Erythroblast (primary cell): ENCODE data around the gene IFNA1.

ENCODE experiments used
- DNase-seq, 2 experiments: peaks; one replicate each; lab custom pipeline; 2025; lab: John Stamatoyannopoulos, UW
- GATA1 ChIP-seq: IDR thresholded peaks from 2 replicates; pipeline ENCODE4 v1.6.1; 2011; ENCODE audit warnings: low read depth, mild to moderate bottlenecking, control low read depth, low read length, moderate library complexity
- POLR2A ChIP-seq: IDR thresholded peaks from 2 replicates; pipeline ENCODE4 v1.6.1; 2011; ENCODE audit warnings: mild to moderate bottlenecking, low read length

The IFNA1 gene

GRCh38 chr9:21440139-21440538, at the start of gene IFNA1:
IFNA1 (plus strand) TSS chr9:21440439; CDS start chr9:21440508, 69 bp downstream.
- TF ChIP-seq POLR2A (no peak), GATA1 (no peak)
- DNase-seq, result no peak

- peak in 1 of 2 experiments; percentile 3 for DNase-seq
- TF ChIP-seq POLR2A (no peak), GATA1 (no peak)
Observed at GRCh38 chr9:21392270-21392669, 48.0 kb upstream of the IFNA1 start.

GRCh38 chr9:21395778-21396717, 44.2 kb upstream of the IFNA1 start:
- TF ChIP-seq GATA1, result no peak
- no peak for TF ChIP-seq POLR2A
- DNase-seq, result peak; percentile 22 to 52

- TF ChIP-seq GATA1 (no peak), POLR2A (no peak)
- no peak for DNase-seq
Observed at GRCh38 chr9:21398955-21399489, 41.2 kb upstream of the IFNA1 start.

GRCh38 chr9:21399956-21400355, 40.3 kb upstream of the IFNA1 start:
- DNase-seq, result no peak
- TF ChIP-seq GATA1 (no peak), POLR2A (no peak)

- TF ChIP-seq GATA1 (no peak), POLR2A (no peak)
- no peak for DNase-seq
Observed at GRCh38 chr9:21402386-21403251, 37.6 kb upstream of the IFNA1 start.

- DNase-seq, result no peak
- TF ChIP-seq GATA1 (no peak), POLR2A (no peak)
Observed at GRCh38 chr9:21404146-21404545, 36.1 kb upstream of the IFNA1 start.

GRCh38 chr9:21408817-21409216, 31.4 kb upstream of the IFNA1 start, which contains the start of gene IFNA8:
IFNA8 (plus strand) TSS chr9:21409117; CDS start chr9:21409177, 60 bp downstream.
- no peak for DNase-seq
- TF ChIP-seq POLR2A (no peak), GATA1 (no peak)

- DNase-seq, result no peak
- no peak for TF ChIP-seq POLR2A
- no peak for TF ChIP-seq GATA1
Observed at GRCh38 chr9:21412107-21412506, 28.1 kb upstream of the IFNA1 start.

GRCh38 chr9:21413151-21413550, 27.1 kb upstream of the IFNA1 start:
- TF ChIP-seq POLR2A, result no peak
- TF ChIP-seq GATA1, result no peak
- DNase-seq, result no peak

- DNase-seq, result no peak
- TF ChIP-seq POLR2A (no peak), GATA1 (no peak)
Observed at GRCh38 chr9:21413624-21414023, 26.6 kb upstream of the IFNA1 start.

GRCh38 chr9:21414220-21414940, 25.9 kb upstream of the IFNA1 start:
- no peak for DNase-seq
- TF ChIP-seq GATA1 (no peak), POLR2A (no peak)
